HG02970 (cell line): ENCODE data around the gene EPS15.
"Not testable (repeated sequence)": the region's sequence is repeated elsewhere in the genome, so short reads cannot be mapped to it uniquely, and the experiment has no call there.

ENCODE experiments used
- ATAC-seq: cut with Tn5 transposase; IDR thresholded peaks from one replicate; pipeline ENCODE4 v1.9.1; 2021; ENCODE audit warnings: mild to moderate bottlenecking, moderate library complexity, moderate number of reproducible peaks; ENCODE audit not compliant: unreplicated experiment, low FRiP score

The EPS15 gene

GRCh38 chr1:51474832-51475620, 44.0 kb downstream of the EPS15 start:
- ATAC-seq: not testable (repeated sequence)

GRCh38 chr1:51473331-51474115, 45.5 kb downstream of the EPS15 start:
- ATAC-seq: no peak

GRCh38 chr1:51472359-51472758, 46.7 kb downstream of the EPS15 start:
- no peak for ATAC-seq

- no peak for ATAC-seq
Measured at GRCh38 chr1:51469518-51469917, 49.5 kb downstream of the EPS15 start.

GRCh38 chr1:51464828-51465227, 54.2 kb downstream of the EPS15 start:
- no peak for ATAC-seq

- ATAC-seq: no peak
Measured at GRCh38 chr1:51463561-51463960, 55.5 kb downstream of the EPS15 start.

GRCh38 chr1:51462289-51462688, 56.8 kb downstream of the EPS15 start:
- ATAC-seq: not testable (repeated sequence)

GRCh38 chr1:51454554-51454953, 64.5 kb downstream of the EPS15 start:
- ATAC-seq: no peak

- no peak for ATAC-seq
Measured at GRCh38 chr1:51453010-51453409, 66.1 kb downstream of the EPS15 start.

GRCh38 chr1:51448844-51449454, 70.1 kb downstream of the EPS15 start:
- ATAC-seq: not testable (repeated sequence)

GRCh38 chr1:51445351-51446090, 73.5 kb downstream of the EPS15 start:
- ATAC-seq: no peak

- ATAC-seq: no peak
Measured at GRCh38 chr1:51444534-51445192, 74.4 kb downstream of the EPS15 start.

GRCh38 chr1:51444096-51444495, 75.0 kb downstream of the EPS15 start:
- no peak for ATAC-seq

GRCh38 chr1:51443555-51443954, 75.5 kb downstream of the EPS15 start:
- no peak for ATAC-seq

- ATAC-seq: no peak
Measured at GRCh38 chr1:51442616-51443015, 76.5 kb downstream of the EPS15 start.

- no peak for ATAC-seq
Measured at GRCh38 chr1:51442198-51442597, 76.9 kb downstream of the EPS15 start.

- no peak for ATAC-seq
Measured at GRCh38 chr1:51439895-51440294, 79.2 kb downstream of the EPS15 start.

- no peak for ATAC-seq
Measured at GRCh38 chr1:51439053-51439452, 80.0 kb downstream of the EPS15 start.

GRCh38 chr1:51437391-51437790, 81.7 kb downstream of the EPS15 start:
- ATAC-seq: not testable (repeated sequence)

GRCh38 chr1:51435878-51436277, 83.2 kb downstream of the EPS15 start:
- ATAC-seq: no peak
